ENCODE data around the gene CTPS1.

Gene CTPS1

DNA sequence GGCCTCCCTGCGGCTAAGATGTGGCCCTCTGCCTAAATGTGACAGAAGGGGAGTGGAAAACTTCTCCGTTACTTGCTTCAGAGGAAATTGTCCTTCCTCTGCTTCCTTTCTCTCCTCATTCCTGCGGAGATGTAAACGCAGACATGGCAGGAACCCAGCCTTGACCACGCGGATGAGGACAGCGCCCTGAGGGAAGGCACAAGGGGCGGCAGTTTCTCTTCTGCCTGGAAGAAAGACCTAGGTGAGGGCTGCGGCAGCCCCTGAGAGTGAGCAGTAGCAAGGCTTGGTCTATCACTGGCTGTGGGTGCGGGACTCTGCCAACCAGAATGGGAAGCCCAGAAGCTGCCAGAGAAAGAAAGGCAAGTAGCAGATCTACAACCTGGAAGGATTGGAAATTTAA lies 14.0 kb upstream of the CTPS1 start:
- DNase-seq = no peak

DNA sequence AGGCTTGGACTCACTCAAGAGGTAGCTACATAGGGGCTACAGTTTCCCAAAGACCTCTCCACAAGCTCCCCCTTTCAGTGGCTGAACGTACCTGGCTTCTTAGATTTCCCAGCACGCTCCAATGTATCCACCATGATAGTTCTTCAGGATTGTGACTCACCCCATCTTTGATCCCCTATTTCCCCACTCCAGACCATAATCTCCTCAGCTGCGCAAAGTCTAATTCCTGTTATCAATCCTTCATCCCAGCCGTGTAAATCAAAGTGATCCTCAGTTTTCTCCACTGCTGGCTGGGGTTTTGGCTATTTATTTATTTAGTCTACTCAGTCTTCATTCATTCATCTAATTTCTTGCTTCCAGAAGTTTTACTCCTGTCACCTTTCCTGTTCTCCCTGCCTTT lies 13.1 kb upstream of the CTPS1 start:
- no peak for DNase-seq

DNA sequence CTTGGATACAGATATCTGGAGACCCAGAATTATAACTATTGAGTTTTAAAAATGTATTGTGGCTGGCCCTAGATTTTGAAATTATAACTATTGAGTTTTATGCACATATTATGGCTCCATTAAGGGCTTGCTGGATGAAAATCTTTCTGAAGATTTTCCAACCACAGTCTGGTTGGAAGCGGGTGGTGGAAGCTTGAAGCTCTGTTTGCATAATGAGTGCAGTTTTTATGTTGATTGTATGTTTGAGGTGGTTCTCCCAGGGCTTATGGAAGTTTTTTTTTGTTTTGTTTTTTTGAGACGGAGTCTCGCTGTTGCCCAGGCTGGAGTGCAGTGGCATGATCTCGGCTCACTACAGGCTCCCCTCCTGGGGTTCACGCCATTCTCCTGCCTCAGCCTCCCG lies 10.1 kb upstream of the CTPS1 start:
- no peak for DNase-seq

DNA sequence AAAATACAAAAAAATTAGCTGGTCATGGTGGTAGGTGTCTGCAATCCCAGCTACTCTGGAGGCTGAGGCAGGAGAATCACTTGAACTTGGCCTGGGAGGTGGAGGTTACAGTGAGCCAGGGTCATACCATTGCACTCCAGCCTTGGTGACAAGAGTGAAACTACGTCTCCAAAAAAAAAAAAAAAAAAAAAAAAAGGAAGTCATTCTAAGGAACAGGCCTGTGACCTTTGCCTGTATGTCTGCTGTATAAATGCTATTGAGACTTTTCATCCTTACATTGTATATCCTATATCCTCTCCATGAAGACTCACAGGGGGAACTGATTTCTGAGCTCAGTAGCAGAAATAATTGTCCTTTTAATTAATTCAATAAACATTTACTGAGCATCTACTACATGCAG lies 7.5 kb upstream of the CTPS1 start:
- no peak for DNase-seq

GRCh38 chr1:40973912-40974311 lies 5.6 kb upstream of the CTPS1 start:
- DNase-seq = no peak

DNA sequence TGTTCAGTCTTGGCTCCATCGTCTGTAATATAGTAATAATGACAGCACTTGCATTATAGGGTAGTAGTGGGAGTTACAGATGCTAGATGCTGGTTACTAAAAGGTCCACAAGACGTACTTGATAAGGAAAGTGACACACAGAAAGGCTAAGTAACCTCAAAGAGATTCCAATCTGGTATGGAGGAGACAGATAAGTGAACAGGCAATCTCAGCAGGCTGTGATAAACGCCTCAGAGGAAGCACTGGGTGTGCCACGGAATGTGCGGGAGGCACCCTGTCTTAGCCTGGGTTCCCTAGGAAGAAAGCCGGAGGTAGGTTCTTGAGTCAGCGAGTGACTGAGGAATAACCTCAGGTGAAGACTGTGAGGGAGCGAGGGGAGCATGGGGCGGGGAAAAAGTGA lies 4.6 kb upstream of the CTPS1 start:
- no peak for DNase-seq

- no peak for DNase-seq
These were observed 2.4 kb upstream of the CTPS1 start for GRCh38 chr1:40976952-40977690.

DNA sequence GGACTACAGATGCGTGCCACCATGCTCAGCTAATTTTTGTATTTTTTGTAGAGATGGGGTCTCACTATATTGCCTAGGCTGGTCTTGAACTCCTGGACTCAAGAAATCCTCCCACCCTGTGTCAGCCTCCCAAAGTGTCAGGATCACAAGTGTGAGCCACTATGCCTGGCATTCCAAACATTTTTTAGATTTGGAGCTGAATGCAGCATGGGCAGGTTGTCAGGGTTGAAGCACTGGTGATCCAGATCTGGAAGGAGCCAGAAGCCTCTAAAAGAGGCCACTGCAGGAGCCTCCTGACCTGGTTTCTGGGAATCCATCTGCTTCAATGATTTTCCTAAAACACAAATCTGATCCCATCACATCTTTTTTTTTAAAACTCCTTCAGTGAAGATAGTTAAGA lies 1.8 kb upstream of the CTPS1 start:
- DNase-seq = no peak

DNA sequence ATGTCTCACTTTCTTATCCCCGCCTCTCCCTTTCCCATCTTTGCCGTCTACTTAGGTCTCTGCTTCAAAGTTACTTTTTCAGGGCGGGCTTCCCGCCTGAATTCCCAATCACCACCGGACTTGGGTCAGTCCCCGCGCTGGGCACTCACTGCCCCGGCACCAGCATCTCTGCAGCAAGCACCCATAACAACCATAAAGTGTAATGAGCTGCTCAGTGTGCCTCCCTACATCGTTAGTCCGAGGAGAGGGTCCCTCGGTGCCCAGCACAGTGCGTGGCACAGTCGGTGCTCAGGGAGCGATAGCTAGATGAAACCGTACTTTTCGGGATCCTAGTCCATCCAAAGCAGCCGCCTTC lies 633 bp upstream of the CTPS1 start:
- DNase-seq = peak in 2 of 51 donors; percentile 18 to 35

GRCh38 chr1:40980068-40980452 lies 564 bp downstream of the CTPS1 start:
- peak in 5 of 51 donors; percentile 29 to 44 (median 35) for DNase-seq

DNA sequence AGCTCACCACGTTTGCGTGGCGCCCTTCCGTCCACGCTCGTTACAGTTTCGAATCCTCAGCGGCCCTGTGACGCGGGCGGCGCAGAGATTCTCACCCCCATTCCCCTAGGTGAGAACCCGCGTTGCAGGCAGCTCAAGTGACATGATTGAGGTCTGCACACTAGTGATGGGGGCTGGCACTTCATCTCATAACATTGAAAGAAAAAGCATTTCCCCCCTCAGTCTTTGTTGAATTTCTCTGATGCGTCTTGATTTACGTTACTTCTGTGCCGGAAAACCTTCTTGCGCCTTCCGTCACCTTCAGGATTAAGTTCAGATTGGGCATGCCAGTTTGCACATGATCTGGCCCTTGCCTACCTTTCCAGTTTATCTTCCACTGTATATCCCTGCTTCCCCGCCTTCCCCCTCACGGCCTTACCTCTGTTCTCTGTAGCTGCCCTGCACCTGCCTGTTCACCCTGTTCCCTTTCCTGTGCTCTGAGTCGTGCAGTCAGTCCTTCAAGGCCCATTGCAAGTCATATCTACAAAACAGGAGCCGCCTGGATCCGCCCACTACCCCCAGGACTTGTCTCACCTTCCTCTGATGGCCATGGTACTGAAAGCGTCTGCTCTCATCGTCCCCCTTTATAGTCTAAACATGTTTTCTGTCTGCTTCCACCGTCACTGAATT lies 1.1 kb downstream of the CTPS1 start:
- DNase-seq = peak in 12 of 51 donors; percentile 8 to 60 (median 30)

DNA sequence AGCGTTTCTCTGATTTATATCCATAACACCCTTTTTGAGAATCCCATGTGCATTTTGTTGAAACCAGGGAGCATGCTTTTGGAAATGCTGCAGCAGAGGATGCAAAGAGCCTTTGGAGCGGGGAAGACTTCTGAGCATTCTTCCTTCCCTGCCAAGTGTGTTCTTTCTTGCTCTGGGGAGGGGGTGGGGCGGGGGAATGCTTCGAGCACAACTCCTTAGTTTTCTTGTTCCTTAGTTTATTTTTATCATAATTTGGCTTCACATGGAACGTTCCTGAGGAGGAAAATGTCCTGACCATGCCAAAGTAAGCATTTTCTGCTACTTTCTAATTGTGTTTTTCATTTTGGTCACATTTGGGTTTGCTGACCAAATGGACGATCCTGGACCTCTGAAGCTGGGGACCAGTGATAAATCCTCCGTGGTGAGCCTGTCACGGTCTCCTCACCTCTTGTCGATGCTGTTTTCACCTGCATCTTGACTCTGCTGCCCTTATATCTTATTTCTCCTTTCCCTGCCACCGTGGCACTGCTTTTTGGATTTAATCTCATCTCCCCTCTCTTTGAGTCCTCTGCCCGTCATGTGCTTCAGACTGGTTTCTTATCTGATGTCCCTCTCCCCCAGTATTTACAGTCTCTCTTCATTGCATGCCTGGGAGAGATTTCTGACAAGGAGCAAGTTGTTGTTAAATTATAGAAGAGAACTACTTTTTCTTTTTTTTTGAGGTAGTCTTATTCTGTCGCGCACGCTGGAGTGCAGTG lies 2.4 kb downstream of the CTPS1 start:
- DNase-seq = no peak

- DNase-seq = no peak
These were observed 3.2 kb downstream of the CTPS1 start for GRCh38 chr1:40982721-40983120.

- DNase-seq = no peak
These were observed 3.8 kb downstream of the CTPS1 start for GRCh38 chr1:40983286-40983685.

DNA sequence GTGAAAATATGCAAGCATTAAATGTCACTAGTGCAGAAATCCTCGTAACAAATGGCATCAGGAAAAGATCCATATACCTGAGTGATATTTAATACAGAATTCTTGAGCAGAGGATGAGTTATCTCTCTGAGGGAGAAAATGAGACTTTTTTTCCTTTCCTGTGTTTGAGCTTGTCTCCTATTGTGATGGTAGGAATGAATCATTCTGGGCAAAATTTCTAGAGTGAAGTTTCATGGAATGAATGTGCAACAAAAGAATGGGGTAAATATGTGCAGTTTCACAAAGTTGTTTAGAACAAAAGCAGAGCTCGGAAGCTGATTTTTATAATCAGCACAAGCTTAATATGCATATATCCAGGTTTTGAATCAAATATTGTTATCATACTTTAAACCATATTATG lies 4.6 kb downstream of the CTPS1 start:
- DNase-seq = peak in 1 of 51 donors; percentile 15

DNA sequence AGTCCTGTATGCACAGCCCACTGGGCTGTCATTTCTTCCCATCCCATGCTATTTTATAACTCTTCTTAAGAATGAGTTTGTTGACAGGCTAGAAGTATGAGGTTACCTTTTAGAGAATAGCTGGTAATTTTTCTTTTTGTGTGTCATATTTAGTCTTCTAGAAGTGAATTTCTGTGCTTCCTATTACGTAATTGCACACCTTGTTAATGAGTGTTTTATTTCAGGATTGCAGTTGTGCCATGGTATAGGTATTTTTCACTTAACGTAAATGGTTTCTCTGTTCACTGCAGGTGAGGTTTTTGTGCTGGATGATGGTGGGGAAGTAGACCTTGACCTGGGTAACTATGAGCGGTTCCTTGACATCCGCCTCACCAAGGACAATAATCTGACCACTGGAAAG lies 5.0 kb downstream of the CTPS1 start:
- no peak for DNase-seq

GRCh38 chr1:40985161-40985560 lies 5.7 kb downstream of the CTPS1 start:
- no peak for DNase-seq

- no peak for DNase-seq
These were observed 6.4 kb downstream of the CTPS1 start for GRCh38 chr1:40985875-40986274.

DNA sequence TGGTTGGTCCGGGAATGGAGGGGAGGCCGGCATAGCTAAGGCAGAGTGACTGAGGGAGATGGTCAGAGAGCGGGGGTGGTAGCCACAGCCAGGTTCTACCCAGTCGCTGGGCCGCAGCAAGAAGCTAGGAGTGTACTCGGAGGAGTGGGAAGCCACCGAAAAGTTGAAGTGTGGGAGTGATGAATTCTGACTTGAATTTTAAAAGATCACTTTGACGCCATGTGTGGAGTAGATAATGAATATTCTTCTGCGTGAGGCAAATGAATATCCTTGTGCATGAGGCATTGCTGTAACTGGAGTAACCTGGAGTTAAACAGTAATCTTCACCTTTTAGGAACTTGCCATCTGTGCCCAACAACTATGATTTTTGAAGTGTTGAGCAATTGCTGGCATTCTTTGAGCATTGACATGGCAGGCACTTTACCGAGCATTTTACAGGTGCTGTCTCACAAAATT lies 6.9 kb downstream of the CTPS1 start:
- DNase-seq = peak in 1 of 51 donors; percentile 8

DNA sequence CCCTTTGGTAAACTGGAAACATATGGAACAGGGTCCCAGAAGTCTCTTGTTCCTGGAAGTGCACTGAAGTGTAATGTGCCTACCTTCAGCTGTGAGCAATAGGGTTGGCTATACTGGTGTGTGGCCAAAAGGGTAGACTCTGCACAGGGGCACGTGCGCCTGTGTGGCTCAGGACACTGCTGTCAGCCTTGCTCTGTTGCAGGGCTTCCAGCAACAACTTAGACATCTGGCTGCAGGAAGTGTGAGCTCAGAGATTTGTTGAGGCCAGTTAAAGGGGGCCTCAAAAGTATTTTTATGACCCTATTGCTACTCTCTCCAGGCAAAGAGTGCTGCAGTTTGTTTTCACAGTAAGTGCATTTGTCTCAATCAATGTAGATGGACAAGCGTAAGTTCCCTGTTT lies 7.5 kb downstream of the CTPS1 start:
- no peak for DNase-seq

- DNase-seq = no peak
These were observed 8.2 kb downstream of the CTPS1 start for GRCh38 chr1:40987439-40988276.

DNA sequence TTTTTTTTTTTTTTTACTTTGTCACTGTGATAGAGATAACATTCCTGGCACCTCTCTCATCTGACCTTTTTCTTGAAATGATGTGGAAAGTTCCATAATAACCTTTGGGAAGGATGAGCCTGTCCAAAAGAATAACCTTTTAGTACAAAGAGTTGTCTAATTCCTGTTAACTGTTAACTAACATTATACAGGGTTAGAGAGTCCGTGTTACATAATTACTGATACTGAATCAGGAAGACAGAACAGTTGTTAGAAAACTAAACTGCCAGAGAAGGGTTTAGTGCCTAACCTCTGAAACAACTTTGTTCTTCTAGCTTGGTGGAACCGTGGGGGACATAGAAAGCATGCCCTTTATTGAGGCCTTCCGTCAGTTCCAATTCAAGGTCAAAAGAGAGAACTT lies 8.8 kb downstream of the CTPS1 start:
- no peak for DNase-seq

All from hypothalamus (tissue), 51 donors.